Astrocyte (in vitro differentiated cells and primary cell): ENCODE results near the gene CIB1. TPM values are rescaled to one million over a fixed set of nuclear protein-coding genes. Genes with fewer than 3 reads are reported as not detected.
A peak's percentile ranks its signal among the peaks of the same experiment; 100 is the strongest.
"Not testable (repeated sequence)": the region's sequence is repeated elsewhere in the genome, so short reads cannot be mapped to it uniquely, and the experiment has no call there.

Experiments
- DNase-seq: peaks from one replicate; pipeline ENCODE4 v3.0.0-alpha.2; 2010; ENCODE audit warnings: low read depth
- FAIRE-seq: peaks from 2 replicates; lab custom pipeline; 2011; peaks lifted over from hg19 to GRCh38; lab: Jason Lieb, UNC
- H2AFZ ChIP-seq: 2 replicates; pipeline ENCODE4 v1.6.0; 2012; ENCODE audit warnings: low read depth, low read length, inconsistent platforms
- H3K27ac ChIP-seq: 2 replicates; pipeline ENCODE4 v1.5.1; 2011; ENCODE audit warnings: low read depth, low read length, inconsistent platforms
- H3K27me3 ChIP-seq: 2 replicates; pipeline ENCODE4 v1.6.0; 2011; ENCODE audit warnings: low read length, inconsistent platforms; ENCODE audit not compliant: insufficient read depth
- H3K36me3 ChIP-seq: 2 replicates; pipeline ENCODE4 v1.5.1; 2011; ENCODE audit warnings: low read length, inconsistent platforms; ENCODE audit not compliant: insufficient read depth
- H3K4me1 ChIP-seq: 2 replicates; pipeline ENCODE4 v1.5.1; 2011; ENCODE audit warnings: low read length, inconsistent platforms; ENCODE audit not compliant: insufficient read depth
- H3K4me2 ChIP-seq: 2 replicates; pipeline ENCODE4 v1.6.0; 2012; ENCODE audit warnings: low read length, inconsistent platforms
- H3K4me3 ChIP-seq: 2 replicates; pipeline ENCODE4 v1.5.1; 2011; ENCODE audit warnings: low read depth, mild to moderate bottlenecking, low read length, inconsistent platforms; ENCODE audit not compliant: insufficient read depth
- H3K79me2 ChIP-seq: 2 replicates; pipeline ENCODE4 v1.6.0; 2012; ENCODE audit warnings: mild to moderate bottlenecking, low read length, inconsistent platforms; ENCODE audit not compliant: insufficient read depth
- H3K9ac ChIP-seq: 2 replicates; pipeline ENCODE4 v1.6.0; 2012; ENCODE audit warnings: mild to moderate bottlenecking, low read length, inconsistent platforms
- H3K9me3 ChIP-seq: 2 replicates; pipeline ENCODE4 v1.5.1; 2012; ENCODE audit warnings: low read depth, mild to moderate bottlenecking, low read length, inconsistent platforms; ENCODE audit not compliant: insufficient read depth
- H4K20me1 ChIP-seq: 2 replicates; pipeline ENCODE4 v1.6.0; 2012; ENCODE audit warnings: low read length, inconsistent platforms; ENCODE audit not compliant: insufficient read depth
- H3K27ac Mint-ChIP-seq: one replicate; pipeline ENCODE4 v1.8.0; 2021; ENCODE audit warnings: mild to moderate bottlenecking, mixed read lengths; ENCODE audit not compliant: unreplicated experiment
- H3K27me3 Mint-ChIP-seq: one replicate; pipeline ENCODE4 v1.8.0; 2021; ENCODE audit warnings: low read depth, mixed read lengths; ENCODE audit not compliant: unreplicated experiment
- H3K36me3 Mint-ChIP-seq: one replicate; pipeline ENCODE4 v1.8.0; 2021; ENCODE audit warnings: low read depth, mixed read lengths; ENCODE audit not compliant: unreplicated experiment
- H3K4me1 Mint-ChIP-seq: one replicate; pipeline ENCODE4 v1.8.0; 2021; ENCODE audit warnings: low read depth, mixed read lengths; ENCODE audit not compliant: unreplicated experiment
- H3K4me3 Mint-ChIP-seq: one replicate; pipeline ENCODE4 v1.8.0; 2021; ENCODE audit warnings: mild to moderate bottlenecking, moderate library complexity, mixed read lengths; ENCODE audit not compliant: unreplicated experiment
- H3K9me3 Mint-ChIP-seq: one replicate; pipeline ENCODE4 v1.8.0; 2021; ENCODE audit warnings: mild to moderate bottlenecking, mixed read lengths; ENCODE audit not compliant: unreplicated experiment
- EZH2 ChIP-seq: IDR thresholded peaks from 2 replicates; pipeline ENCODE4 v1.6.1; 2012; ENCODE audit warnings: mild to moderate bottlenecking, low read length, inconsistent platforms; ENCODE audit not compliant: insufficient read depth
- total RNA-seq: library from RNA; stranded (reverse); gene quantifications from 2 replicates; pipeline ENCODE4 v1.2.1, GENCODE V29; 2021
- TF ChIP-seq, protein P1 (sequence below): IDR thresholded peaks from 2 replicates; pipeline ENCODE4 v1.5.1; 2011; ENCODE audit warnings: low read depth, mild to moderate bottlenecking, inconsistent platforms, low read length, moderate library complexity; ENCODE audit not compliant: insufficient read depth

The CIB1 gene
- total RNA-seq, 1 donor from 2014 or later, result 49.6 TPM

DNA sequence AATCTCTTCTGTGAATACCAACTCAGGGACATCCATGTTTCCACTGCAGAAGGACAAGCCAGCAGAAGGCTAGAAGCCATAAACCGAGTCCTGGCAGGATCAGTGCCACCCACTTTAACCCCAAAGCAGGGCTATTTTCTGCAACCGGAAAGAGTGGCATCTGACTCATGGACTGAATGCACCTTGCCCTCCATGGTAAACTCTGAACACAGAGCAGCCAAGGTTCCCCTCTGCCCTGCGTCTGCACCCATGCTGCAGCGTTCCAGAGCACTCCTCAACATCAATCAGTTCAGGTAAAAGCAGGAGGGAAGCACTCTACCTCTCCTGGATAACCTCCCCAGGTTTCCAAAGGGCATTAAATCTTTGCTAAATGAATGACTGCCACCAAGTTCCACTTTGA is 30.9 kb upstream of the CIB1 start:
- H3K27ac ChIP-seq, result peak overlapping the region; percentile 87
- H3K27ac Mint-ChIP-seq, result peak overlapping the region; percentile 15
- H3K4me3 Mint-ChIP-seq, result peak overlapping the region; percentile 97
- H3K79me2 ChIP-seq, result peaks cover 45% of the 10 kb centered on the region
- DNase-seq (no peak), FAIRE-seq (no peak)
- H3K36me3 Mint-ChIP-seq, result peaks cover 5% of the 10 kb centered on the region
- H3K9me3 Mint-ChIP-seq, result no peaks in the 10 kb centered on the region
- H2AFZ ChIP-seq, result peak overlapping the region; percentile 95
- peaks cover 28% of the 10 kb centered on the region for H4K20me1 ChIP-seq
- peak overlapping the region; percentile 88 for H3K4me3 ChIP-seq
- H3K4me2 ChIP-seq, result peak overlapping the region; percentile 88
- H3K27me3 ChIP-seq, result no peaks in the 10 kb centered on the region
- H3K27me3 Mint-ChIP-seq, result no peaks in the 10 kb centered on the region
- H3K36me3 ChIP-seq, result peaks cover under 1% of the 10 kb centered on the region
- H3K9me3 ChIP-seq, result no peaks in the 10 kb centered on the region
- peak overlapping the region; percentile 87 for H3K9ac ChIP-seq
- peaks cover 31% of the 10 kb centered on the region for H3K4me1 ChIP-seq
- no peak for TF ChIP-seq EZH2
- TF ChIP-seq, protein P1, sequence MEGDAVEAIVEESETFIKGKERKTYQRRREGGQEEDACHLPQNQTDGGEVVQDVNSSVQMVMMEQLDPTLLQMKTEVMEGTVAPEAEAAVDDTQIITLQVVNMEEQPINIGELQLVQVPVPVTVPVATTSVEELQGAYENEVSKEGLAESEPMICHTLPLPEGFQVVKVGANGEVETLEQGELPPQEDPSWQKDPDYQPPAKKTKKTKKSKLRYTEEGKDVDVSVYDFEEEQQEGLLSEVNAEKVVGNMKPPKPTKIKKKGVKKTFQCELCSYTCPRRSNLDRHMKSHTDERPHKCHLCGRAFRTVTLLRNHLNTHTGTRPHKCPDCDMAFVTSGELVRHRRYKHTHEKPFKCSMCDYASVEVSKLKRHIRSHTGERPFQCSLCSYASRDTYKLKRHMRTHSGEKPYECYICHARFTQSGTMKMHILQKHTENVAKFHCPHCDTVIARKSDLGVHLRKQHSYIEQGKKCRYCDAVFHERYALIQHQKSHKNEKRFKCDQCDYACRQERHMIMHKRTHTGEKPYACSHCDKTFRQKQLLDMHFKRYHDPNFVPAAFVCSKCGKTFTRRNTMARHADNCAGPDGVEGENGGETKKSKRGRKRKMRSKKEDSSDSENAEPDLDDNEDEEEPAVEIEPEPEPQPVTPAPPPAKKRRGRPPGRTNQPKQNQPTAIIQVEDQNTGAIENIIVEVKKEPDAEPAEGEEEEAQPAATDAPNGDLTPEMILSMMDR, result no peak
- H3K4me1 Mint-ChIP-seq, result peaks cover 14% of the 10 kb centered on the region

DNA sequence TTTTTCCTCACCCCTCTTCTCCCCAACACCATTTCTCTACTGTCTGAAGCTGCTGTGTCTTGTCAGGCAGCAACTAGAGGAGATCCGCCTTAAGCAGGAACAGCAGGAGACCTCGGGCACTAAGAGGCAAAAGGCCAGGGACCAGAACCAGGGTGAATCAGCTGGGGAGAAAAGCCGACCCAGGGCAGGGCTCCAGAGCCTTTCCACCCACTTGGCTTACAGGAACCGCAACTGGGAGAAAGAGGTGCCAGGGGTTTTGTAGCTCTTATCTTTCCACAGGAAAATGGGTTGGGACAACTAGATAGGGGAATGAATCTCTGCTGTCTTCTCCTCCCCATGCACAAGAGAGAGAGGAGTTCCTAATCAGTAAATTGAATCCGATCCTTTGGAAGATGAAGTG is 28.7 kb upstream of the CIB1 start:
- peaks cover 6% of the 10 kb centered on the region for H3K4me1 Mint-ChIP-seq
- H3K9me3 Mint-ChIP-seq, result no peaks in the 10 kb centered on the region
- TF ChIP-seq, protein P1, result no peak
- TF ChIP-seq EZH2, result no peak
- no peak overlapping the region for H3K27ac ChIP-seq
- peaks cover 23% of the 10 kb centered on the region for H3K4me1 ChIP-seq
- H3K4me2 ChIP-seq, result no peak overlapping the region
- H3K27me3 Mint-ChIP-seq, result peaks cover 8% of the 10 kb centered on the region
- H3K36me3 ChIP-seq, result no peaks in the 10 kb centered on the region
- no peak overlapping the region for H3K4me3 ChIP-seq
- peaks cover 10% of the 10 kb centered on the region for H4K20me1 ChIP-seq
- H3K79me2 ChIP-seq, result peaks cover 23% of the 10 kb centered on the region
- no peak overlapping the region for H3K9ac ChIP-seq
- peaks cover 2% of the 10 kb centered on the region for H3K36me3 Mint-ChIP-seq
- DNase-seq (no peak), FAIRE-seq (no peak)
- H3K9me3 ChIP-seq, result no peaks in the 10 kb centered on the region
- no peak overlapping the region for H2AFZ ChIP-seq
- H3K27ac Mint-ChIP-seq, result no peak overlapping the region
- no peak overlapping the region for H3K4me3 Mint-ChIP-seq
- no peaks in the 10 kb centered on the region for H3K27me3 ChIP-seq

DNA sequence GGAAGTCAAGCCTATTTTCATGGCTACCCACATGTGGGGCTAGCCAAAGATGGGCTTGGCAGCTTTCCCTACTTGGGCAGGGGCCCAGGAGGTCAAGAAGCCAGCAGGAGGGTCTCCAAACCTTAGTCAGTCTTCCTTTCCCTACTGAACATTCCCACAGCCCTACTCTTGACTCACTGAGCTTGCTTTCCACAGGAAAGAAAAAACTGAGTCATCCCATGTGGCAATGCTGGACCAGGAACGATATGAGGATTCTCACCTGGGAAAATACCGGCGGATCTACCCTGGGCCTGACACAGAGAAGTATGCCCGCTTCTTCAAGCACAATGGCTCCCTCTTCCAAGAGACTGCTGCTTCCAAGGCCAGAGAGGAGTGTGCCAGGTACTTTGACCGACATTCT is 28.1 kb upstream of the CIB1 start:
- Histone ChIP-seq H2AFZ (no peak overlapping the region), H4K20me1 (peaks cover 4% of the 10 kb centered on the region), H3K27me3 (no peaks in the 10 kb centered on the region), H3K4me2 (peak overlapping the region; percentile 4), H3K9me3 (no peaks in the 10 kb centered on the region), H3K79me2 (peaks cover 17% of the 10 kb centered on the region), H3K4me1 (peaks cover 18% of the 10 kb centered on the region), H3K27ac (no peak overlapping the region), H3K4me3 (no peak overlapping the region), H3K9ac (no peak overlapping the region), H3K36me3 (no peaks in the 10 kb centered on the region)
- Mint-ChIP-seq H3K36me3 (peaks cover 2% of the 10 kb centered on the region), H3K27me3 (peaks cover 12% of the 10 kb centered on the region), H3K27ac (no peak overlapping the region), H3K9me3 (no peaks in the 10 kb centered on the region), H3K4me1 (peaks cover 5% of the 10 kb centered on the region), H3K4me3 (no peak overlapping the region)
- FAIRE-seq (no peak), DNase-seq (peak; percentile 42)
- TF ChIP-seq, protein P1, result no peak
- TF ChIP-seq EZH2, result no peak

DNA sequence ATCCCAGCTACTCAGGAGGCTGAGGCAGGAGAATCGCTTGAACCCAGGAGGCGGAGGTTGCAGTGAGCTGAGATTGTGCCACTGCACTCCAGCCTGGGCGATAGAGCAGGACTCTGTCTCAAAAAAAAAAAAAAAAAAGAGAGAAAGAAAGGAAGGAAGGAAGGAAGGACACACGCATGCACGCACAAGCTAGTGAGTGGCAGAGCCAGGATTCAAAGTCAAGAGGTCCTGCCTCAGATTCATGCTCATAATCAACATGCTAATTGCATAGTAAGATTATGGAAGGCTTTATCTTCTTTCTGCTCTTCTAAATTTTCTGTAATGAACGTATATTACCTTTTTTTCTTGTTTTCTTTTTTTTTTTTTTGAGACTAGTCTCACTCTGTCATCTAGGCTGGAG is 27.0 kb upstream of the CIB1 start:
- H3K27me3 Mint-ChIP-seq, result peaks cover 17% of the 10 kb centered on the region
- H3K4me2 ChIP-seq, H3K4me3 ChIP-seq: not testable (repeated sequence)

More for the DNA sequence above, 27.0 kb upstream of the CIB1 start:
- not testable (repeated sequence) for H3K27ac ChIP-seq, H3K27me3 ChIP-seq, H3K27ac Mint-ChIP-seq, H3K4me3 Mint-ChIP-seq, H4K20me1 ChIP-seq, H3K9ac ChIP-seq, DNase-seq, FAIRE-seq, H3K9me3 ChIP-seq, H3K36me3 ChIP-seq, H3K79me2 ChIP-seq, H3K36me3 Mint-ChIP-seq, H2AFZ ChIP-seq, H3K9me3 Mint-ChIP-seq, H3K4me1 Mint-ChIP-seq
- H3K4me1 ChIP-seq, result peaks cover 15% of the 10 kb centered on the region
